Fibroblast of the aortic adventitia (primary cell): ENCODE data around the gene MRPL53. TPM values are rescaled to one million over a fixed set of nuclear protein-coding genes. Genes with fewer than 3 reads are reported as not detected.

Source experiments
- DNase-seq: peaks from one replicate; pipeline ENCODE4 v3.0.0-alpha.2; 2010; ENCODE audit warnings: low read depth
- H3K4me3 ChIP-seq: 2 replicates; pipeline ENCODE4 v1.5.1; 2011; ENCODE audit warnings: low read depth, mild to moderate bottlenecking, control low read depth, low read length, moderate library complexity
- total RNA-seq: library from RNA; depleted of rRNA; stranded (reverse); fragments of >200 nt; gene quantifications from 2 replicates; pipeline ENCODE4 v1.2.3, GENCODE V29; 2012; ENCODE audit warnings: low replicate concordance
- TF ChIP-seq, protein P1 (sequence below): IDR thresholded peaks from 2 replicates; pipeline ENCODE4 v1.5.1; 2011; ENCODE audit warnings: mild to moderate bottlenecking, low read length, control low read depth, inconsistent platforms; ENCODE audit not compliant: insufficient read depth

Gene MRPL53
- total RNA-seq, 1 donor = 19.3 TPM

- TF ChIP-seq, protein P1, sequence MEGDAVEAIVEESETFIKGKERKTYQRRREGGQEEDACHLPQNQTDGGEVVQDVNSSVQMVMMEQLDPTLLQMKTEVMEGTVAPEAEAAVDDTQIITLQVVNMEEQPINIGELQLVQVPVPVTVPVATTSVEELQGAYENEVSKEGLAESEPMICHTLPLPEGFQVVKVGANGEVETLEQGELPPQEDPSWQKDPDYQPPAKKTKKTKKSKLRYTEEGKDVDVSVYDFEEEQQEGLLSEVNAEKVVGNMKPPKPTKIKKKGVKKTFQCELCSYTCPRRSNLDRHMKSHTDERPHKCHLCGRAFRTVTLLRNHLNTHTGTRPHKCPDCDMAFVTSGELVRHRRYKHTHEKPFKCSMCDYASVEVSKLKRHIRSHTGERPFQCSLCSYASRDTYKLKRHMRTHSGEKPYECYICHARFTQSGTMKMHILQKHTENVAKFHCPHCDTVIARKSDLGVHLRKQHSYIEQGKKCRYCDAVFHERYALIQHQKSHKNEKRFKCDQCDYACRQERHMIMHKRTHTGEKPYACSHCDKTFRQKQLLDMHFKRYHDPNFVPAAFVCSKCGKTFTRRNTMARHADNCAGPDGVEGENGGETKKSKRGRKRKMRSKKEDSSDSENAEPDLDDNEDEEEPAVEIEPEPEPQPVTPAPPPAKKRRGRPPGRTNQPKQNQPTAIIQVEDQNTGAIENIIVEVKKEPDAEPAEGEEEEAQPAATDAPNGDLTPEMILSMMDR = no peak
- no peak for DNase-seq
- no peak overlapping the region for H3K4me3 ChIP-seq
Observed at GRCh38 chr2:74426181-74426758, 46.2 kb downstream of the MRPL53 start.

DNA sequence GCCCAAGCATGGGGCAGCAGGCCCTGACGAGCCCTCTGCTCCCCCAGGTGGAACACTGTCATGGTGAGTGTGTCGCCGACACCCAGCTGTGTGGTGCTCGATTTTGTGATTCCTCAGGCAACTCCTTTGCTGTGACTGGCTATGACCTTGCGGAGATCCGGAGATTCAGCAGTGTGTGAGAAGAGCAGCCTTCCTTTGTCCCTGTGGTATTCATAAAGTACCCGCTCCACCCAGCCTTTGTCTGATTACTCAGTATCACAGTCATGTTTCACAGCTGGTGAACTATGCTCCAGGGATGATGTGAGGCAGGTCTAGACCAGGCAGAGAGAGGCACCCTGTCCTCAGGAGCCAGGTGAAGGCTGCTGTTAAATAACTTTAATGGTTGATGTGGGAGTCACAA is 47.0 kb downstream of the MRPL53 start:
- DNase-seq = no peak
- no peak overlapping the region for H3K4me3 ChIP-seq
- TF ChIP-seq, protein P1 = no peak

GRCh38 chr2:74424995-74425406 is 47.5 kb downstream of the MRPL53 start:
- H3K4me3 ChIP-seq = no peak overlapping the region
- TF ChIP-seq, protein P1 = no peak
- no peak for DNase-seq

DNA sequence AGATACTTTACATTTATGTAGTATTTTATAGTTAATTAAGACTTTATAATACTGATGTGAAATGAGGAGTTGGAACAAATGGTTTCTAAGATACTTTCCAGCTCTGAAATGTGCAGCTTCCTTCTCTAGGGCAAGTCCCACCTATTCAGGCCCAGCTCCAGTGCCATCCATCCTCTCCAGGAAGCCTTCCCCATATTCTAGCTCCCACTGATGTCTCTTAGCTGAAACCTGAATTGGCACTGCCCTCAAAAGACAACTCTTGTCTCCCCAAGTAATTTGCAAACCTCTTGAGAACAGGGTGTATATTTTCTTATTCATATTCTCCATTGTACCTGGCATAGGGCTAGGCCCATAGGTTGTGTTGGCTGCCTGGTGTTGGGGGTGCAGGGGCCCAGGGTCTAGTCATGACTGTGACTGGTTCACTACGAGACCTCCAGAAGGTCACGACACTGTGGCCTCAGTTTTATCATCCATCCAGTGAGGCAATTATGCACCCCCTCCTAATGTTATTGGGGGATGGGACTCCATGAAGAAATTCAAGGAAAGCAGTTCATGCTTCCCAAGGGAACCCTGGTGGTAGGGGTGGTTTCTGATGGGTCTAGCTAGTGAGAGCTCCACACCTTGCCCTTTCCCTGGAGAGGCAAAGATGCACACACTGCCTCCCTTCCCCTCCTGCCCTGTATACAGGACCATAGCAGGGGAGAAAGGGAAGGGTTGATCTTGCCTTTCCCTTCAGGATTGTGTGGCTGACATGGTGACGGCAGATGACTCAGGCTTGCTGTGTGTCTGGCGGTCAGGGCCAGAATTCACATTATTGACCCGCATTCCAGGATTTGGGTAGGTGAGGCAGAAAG is 48.1 kb downstream of the MRPL53 start:
- TF ChIP-seq, protein P1 = no peak
- DNase-seq = no peak
- H3K4me3 ChIP-seq = no peak overlapping the region

- H3K4me3 ChIP-seq = no peak overlapping the region
- TF ChIP-seq, protein P1 = no peak
- no peak for DNase-seq
Observed at GRCh38 chr2:74423231-74424095, 49.0 kb downstream of the MRPL53 start.

Other genes starting within 250 kb of the MRPL53 start
- gene SLC4A5, start 129.3 kb downstream of the MRPL53 start, total RNA-seq = 0.25 and 0.45 TPM in 2 replicates
- 147 and 293 TPM in 2 replicates for gene DCTN1, start 92.4 kb downstream of the MRPL53 start, total RNA-seq
- 1.9 and 2.8 TPM in 2 replicates for gene C2orf81, start 51.1 kb downstream of the MRPL53 start, total RNA-seq
- 16.9 and 34.3 TPM in 2 replicates for gene WDR54, start 51.0 kb downstream of the MRPL53 start, total RNA-seq
- 12.0 and 15.7 TPM in 2 replicates for gene RTKN, start 30.7 kb downstream of the MRPL53 start, total RNA-seq
- gene INO80B, start 17.6 kb downstream of the MRPL53 start, total RNA-seq = 13.5 and 28.0 TPM in 2 replicates
- gene WBP1, start 14.2 kb downstream of the MRPL53 start, total RNA-seq = 24.4 and 27.6 TPM in 2 replicates
- gene MOGS, start 7.3 kb downstream of the MRPL53 start, total RNA-seq = 15.2 and 25.3 TPM in 2 replicates
- 25.4 and 27.7 TPM in 2 replicates for gene CCDC142, start 10.3 kb upstream of the MRPL53 start, total RNA-seq
- gene TTC31, start 10.4 kb upstream of the MRPL53 start, total RNA-seq = 10.4 and 16.3 TPM in 2 replicates
- gene LBX2, start 26.9 kb upstream of the MRPL53 start, total RNA-seq = 2.0 and 3.0 TPM in 2 replicates
- 27.5 and 28.9 TPM in 2 replicates for gene PCGF1, start 35.0 kb upstream of the MRPL53 start, total RNA-seq
- not detected in 2 replicates for gene TLX2, start 41.8 kb upstream of the MRPL53 start, total RNA-seq
- gene DQX1, start 53.6 kb upstream of the MRPL53 start, total RNA-seq = 0.27 TPM in 1 of 2 replicates, not detected in the other
- gene AUP1, start 57.0 kb upstream of the MRPL53 start, total RNA-seq = 18.1 and 88.0 TPM in 2 replicates
- gene HTRA2, start 57.3 kb upstream of the MRPL53 start, total RNA-seq = 27.1 and 32.9 TPM in 2 replicates
- 11.9 and 18.5 TPM in 2 replicates for gene LOXL3, start 81.3 kb upstream of the MRPL53 start, total RNA-seq
- gene DOK1, start 82.0 kb upstream of the MRPL53 start, total RNA-seq = 11.4 and 36.9 TPM in 2 replicates
- not detected in 2 replicates for gene M1AP, start 175.7 kb upstream of the MRPL53 start, total RNA-seq
- gene SEMA4F, start 181.6 kb upstream of the MRPL53 start, total RNA-seq = 2.8 and 3.6 TPM in 2 replicates